ENCODE results near the gene SATB1.
"Not testable (repeated sequence)": the region's sequence is repeated elsewhere in the genome, so short reads cannot be mapped to it uniquely, and the experiment has no call there.

Gene SATB1

GRCh38 chr3:18424729-18425640, at the start of gene SATB1:
TSS of gene SATB1 (minus strand) at chr3:18425339. CDS start at chr3:18420967, 4,372 bp downstream.
- DNase-seq: peak; percentile 73

- DNase-seq: no peak
Measured at GRCh38 chr3:18474202-18474601, 49.1 kb upstream of the SATB1 start.

GRCh38 chr3:18469775-18470174, 44.6 kb upstream of the SATB1 start:
- DNase-seq: no peak

GRCh38 chr3:18466136-18466535, 41.0 kb upstream of the SATB1 start:
- DNase-seq: no peak

- no peak for DNase-seq
Measured at GRCh38 chr3:18454766-18455165, 29.6 kb upstream of the SATB1 start.

GRCh38 chr3:18449618-18450017, 24.5 kb upstream of the SATB1 start:
- not testable (repeated sequence) for DNase-seq

- no peak for DNase-seq
Measured at GRCh38 chr3:18447720-18448119, 22.6 kb upstream of the SATB1 start.

GRCh38 chr3:18446149-18446825, 21.1 kb upstream of the SATB1 start:
- no peak for DNase-seq

GRCh38 chr3:18445401-18446148, 20.4 kb upstream of the SATB1 start:
- DNase-seq: peak; percentile 89

GRCh38 chr3:18444595-18445400, 19.7 kb upstream of the SATB1 start:
- DNase-seq: peak; percentile 82

GRCh38 chr3:18443665-18444594, 18.8 kb upstream of the SATB1 start:
- DNase-seq: no peak

GRCh38 chr3:18442756-18443664, 17.9 kb upstream of the SATB1 start:
- no peak for DNase-seq

- no peak for DNase-seq
Measured at GRCh38 chr3:18441551-18441950, 16.4 kb upstream of the SATB1 start.

GRCh38 chr3:18440066-18440722, 15.1 kb upstream of the SATB1 start:
- no peak for DNase-seq

GRCh38 chr3:18439281-18439680, 14.1 kb upstream of the SATB1 start:
- no peak for DNase-seq

GRCh38 chr3:18438586-18438985, 13.4 kb upstream of the SATB1 start:
- peak; percentile 82 for DNase-seq

GRCh38 chr3:18436213-18436612, 11.1 kb upstream of the SATB1 start:
- DNase-seq: no peak

GRCh38 chr3:18434711-18435110, 9.6 kb upstream of the SATB1 start:
- no peak for DNase-seq

GRCh38 chr3:18432752-18433151, 7.6 kb upstream of the SATB1 start:
- no peak for DNase-seq

- DNase-seq: no peak
Measured at GRCh38 chr3:18431266-18431665, 6.1 kb upstream of the SATB1 start.

All from CD4-positive, alpha-beta T cell treated with Interferon gamma for 1 hour (primary cell).